NCI-H1092 (cell line): ENCODE data around the gene PRPS1L1.

Experiments
- DNase-seq: peaks from one replicate; lab custom pipeline; 2025; lab: John Stamatoyannopoulos, UW

PRPS1L1 gene

DNA sequence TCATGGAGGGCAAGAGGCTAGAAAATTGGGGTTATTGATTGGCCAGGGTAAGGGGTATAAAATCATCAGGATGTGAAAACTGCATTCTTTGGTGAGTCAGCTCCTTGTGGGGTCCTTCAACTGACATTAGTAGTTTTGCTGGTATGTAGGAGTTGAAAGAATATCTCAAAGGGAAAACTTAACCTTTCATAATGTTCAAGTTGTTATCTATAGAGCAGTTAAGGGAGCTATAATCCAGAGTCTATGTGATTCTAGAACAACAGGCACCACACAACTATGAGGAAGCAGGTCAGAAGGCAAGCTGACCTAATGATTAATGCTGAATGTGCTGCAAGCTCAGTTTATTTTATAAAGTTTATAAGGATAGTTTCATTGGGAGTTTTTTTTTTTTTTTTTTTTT, 13.7 kb downstream of the PRPS1L1 start:
- no peak for DNase-seq

- no peak for DNase-seq
Measured at GRCh38 chr7:18004372-18004771, 23.3 kb downstream of the PRPS1L1 start.

- no peak for DNase-seq
Measured at GRCh38 chr7:18003286-18003994, 24.2 kb downstream of the PRPS1L1 start.

- no peak for DNase-seq
Measured at GRCh38 chr7:17998692-17999091, 29.0 kb downstream of the PRPS1L1 start.

DNA sequence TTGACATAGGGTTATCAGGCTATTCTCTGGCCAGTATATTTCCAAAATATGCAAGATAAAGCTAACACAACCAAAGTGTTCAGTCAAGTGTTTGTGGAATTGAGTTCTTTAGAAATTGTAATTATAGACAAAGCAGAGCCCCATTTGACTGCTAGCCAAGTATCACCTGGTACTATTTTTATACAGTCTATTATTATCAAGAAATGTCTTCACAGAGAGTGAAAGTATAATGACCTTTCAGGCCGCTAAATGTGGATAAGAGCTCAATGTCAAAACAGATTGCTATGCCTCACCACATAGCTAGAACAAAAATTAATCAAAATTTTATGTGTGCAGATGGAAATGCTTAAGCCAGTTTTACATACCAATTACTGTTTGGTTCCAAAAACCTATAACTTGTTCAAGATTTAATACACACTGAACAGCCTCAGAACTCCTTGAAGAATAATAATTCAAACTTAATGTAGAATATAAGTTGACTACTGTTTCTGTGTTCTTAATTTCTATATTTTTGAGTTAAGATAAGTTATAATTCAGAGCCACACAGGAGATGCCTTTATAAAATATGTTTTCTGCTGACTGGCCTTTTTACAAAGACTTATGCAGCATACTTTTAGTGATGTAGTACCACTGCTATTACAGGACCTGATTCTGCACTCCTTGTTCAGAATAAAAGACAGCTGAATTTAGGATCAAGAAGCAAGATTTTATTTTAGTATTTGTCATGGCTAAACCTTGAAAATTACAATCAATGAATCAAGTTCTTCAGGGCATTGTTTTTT, 31.0 kb downstream of the PRPS1L1 start:
- DNase-seq = no peak

DNA sequence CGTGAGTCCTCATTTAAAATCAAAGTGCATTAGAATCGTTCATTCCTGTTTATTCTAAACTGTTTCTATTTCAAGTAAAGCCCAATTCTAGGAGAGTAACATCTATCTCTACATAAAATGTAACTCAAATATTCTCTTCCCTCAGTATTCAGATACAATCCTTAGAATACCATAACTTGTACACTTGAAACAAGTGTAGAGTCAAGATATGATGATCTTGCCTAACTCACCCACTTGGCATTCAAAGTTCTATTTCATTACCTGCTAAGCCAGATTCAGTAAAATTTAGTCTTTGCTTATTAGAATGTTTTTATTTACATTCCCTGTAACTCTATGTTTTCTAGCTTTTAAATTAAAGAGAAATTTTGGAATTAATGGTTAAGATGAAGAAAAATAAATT, 31.6 kb downstream of the PRPS1L1 start:
- no peak for DNase-seq

- DNase-seq = no peak
Measured at GRCh38 chr7:17994079-17994850, 33.4 kb downstream of the PRPS1L1 start.

- DNase-seq = no peak
Measured at GRCh38 chr7:17991866-17992648, 35.6 kb downstream of the PRPS1L1 start.

- no peak for DNase-seq
Measured at GRCh38 chr7:17990761-17991160, 36.9 kb downstream of the PRPS1L1 start.

DNA sequence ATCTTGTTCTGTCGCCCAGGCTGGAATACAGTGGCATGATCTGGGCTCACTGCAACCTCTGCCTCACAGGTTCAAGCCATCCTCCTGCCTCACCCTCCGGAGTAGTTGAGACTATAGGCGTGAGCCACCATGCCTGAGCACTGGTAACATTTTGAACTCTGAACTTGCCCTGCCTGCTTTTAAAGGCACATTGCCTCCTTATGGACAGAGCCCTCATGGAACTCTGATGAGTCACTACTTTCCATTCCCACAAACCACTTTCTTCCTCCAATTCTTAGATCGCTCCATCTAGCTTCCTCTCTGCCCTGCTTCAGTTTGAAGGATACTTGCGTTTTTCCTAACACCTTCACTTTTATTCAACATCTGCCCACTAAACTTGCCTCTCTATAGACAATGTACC, 38.1 kb downstream of the PRPS1L1 start:
- DNase-seq = no peak

- no peak for DNase-seq
Measured at GRCh38 chr7:17988858-17989257, 38.8 kb downstream of the PRPS1L1 start.

- DNase-seq = no peak
Measured at GRCh38 chr7:17988141-17988540, 39.5 kb downstream of the PRPS1L1 start.

DNA sequence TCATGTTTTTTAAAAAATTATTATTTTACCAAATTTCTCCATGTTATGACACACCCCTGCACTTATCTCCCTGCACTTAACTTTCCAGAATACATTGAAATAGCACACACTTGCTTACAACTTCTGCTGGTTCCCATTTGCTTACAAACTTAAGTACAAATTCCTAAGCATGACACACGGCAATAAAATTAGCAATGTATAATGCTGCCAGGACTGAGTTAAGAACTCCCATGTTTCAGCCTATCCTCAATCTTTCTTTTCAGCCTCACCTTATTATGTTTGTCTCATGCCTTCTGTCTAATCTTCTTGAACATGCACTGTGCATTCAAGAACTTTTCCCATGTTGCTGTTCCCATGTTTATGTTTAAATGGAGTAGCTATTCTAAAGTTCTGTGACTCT, 40.8 kb downstream of the PRPS1L1 start:
- no peak for DNase-seq

DNA sequence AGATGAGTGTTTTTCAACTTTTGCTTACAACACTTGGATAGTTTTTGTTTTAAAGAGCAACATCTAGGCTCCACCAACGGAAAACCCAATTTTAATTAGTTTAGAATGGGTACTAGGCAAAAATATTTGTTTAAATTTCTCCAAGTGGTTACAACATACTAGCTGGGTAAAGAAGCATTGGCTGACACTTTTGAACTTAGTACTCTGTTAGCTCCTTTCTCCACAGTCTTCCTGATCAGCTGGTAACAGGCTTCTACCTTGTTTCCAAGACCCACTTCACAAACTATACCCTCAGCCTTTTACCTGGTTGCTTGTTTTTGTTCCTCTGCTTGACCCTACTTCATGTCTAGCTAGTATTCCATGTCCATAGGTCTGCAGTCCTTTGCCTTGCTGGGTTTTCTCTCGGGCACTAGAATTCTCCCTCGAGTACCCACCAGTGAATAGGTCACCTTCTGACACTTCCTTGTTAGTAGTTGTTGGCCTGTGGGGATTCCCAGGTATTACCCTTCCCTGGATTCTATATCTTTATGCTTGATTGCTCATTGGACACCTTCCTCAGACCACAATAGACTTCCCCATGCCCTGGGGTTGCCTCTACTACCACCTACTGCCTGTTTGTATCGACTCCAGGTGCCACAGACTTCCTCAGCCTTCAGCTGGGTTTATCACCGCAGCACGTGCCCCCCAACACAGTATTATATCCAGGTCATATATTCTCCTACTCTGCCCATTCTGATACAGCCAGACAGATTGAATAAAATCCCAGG, 42.0 kb downstream of the PRPS1L1 start:
- no peak for DNase-seq

GRCh38 chr7:17984288-17984687, 43.4 kb downstream of the PRPS1L1 start:
- DNase-seq = no peak

- no peak for DNase-seq
Measured at GRCh38 chr7:17983221-17984062, 44.2 kb downstream of the PRPS1L1 start.

- DNase-seq = no peak
Measured at GRCh38 chr7:17976952-17977351, 50.7 kb downstream of the PRPS1L1 start.
